MM.1S (cell line): ENCODE measurements around the gene VAPA.

Experiments
- DNase-seq: peaks from one replicate; pipeline ENCODE4 v3.0.0-alpha.2; 2015
- H2AFZ ChIP-seq: fragments of 300-600 bp; sonication (generic); 2 replicates; pipeline ENCODE4 v1.6.0; 2016; ENCODE audit warnings: antibody characterized with exemption, low read length
- H3F3A ChIP-seq: fragments of 300-600 bp; sonication (generic); 2 replicates; pipeline ENCODE4 v1.6.1; 2016; ENCODE audit warnings: mild to moderate bottlenecking, antibody characterized with exemption, low read length, moderate library complexity, mixed read lengths; ENCODE audit not compliant: insufficient read depth
- H3K27ac ChIP-seq: fragments of 300-600 bp; sonication (generic); 2 replicates; pipeline ENCODE4 v1.5.1; 2016; ENCODE audit warnings: mild to moderate bottlenecking, low read length
- H3K27me3 ChIP-seq: fragments of 300-600 bp; sonication (generic); replicated peaks from 2 replicates; pipeline ENCODE4 v1.6.0; 2016; ENCODE audit warnings: low read length; ENCODE audit not compliant: insufficient read depth
- H3K36me3 ChIP-seq: fragments of 300-600 bp; sonication (generic); replicated peaks from 2 replicates; pipeline ENCODE4 v1.6.1; 2016; ENCODE audit warnings: mild to moderate bottlenecking, low read length, mixed read lengths; ENCODE audit not compliant: insufficient read depth
- H3K4me1 ChIP-seq: fragments of 300-600 bp; sonication (generic); 2 replicates; pipeline ENCODE4 v1.6.1; 2016; ENCODE audit warnings: low read length, mixed read lengths
- H3K4me2 ChIP-seq: fragments of 300-600 bp; sonication (generic); 2 replicates; pipeline ENCODE4 v1.6.0; 2016; ENCODE audit warnings: low read depth, low read length
- H3K4me3 ChIP-seq: fragments of 300-600 bp; sonication (generic); 2 replicates; pipeline ENCODE4 v1.5.1; 2016; ENCODE audit warnings: low read length, mixed read lengths
- H3K79me2 ChIP-seq: fragments of 300-600 bp; sonication (generic); 2 replicates; pipeline ENCODE4 v1.6.1; 2016; ENCODE audit warnings: mixed run types, low read length, mixed read lengths
- H3K9ac ChIP-seq: fragments of 300-600 bp; sonication (generic); 2 replicates; pipeline ENCODE4 v1.6.1; 2016; ENCODE audit warnings: low read length, mixed read lengths
- H3K9me2 ChIP-seq: fragments of 300-600 bp; sonication (generic); replicated peaks from 2 replicates; pipeline ENCODE4 v1.6.1; 2016; ENCODE audit warnings: mild to moderate bottlenecking, low read length, mixed read lengths; ENCODE audit not compliant: insufficient read depth
- H3K9me3 ChIP-seq: fragments of 300-600 bp; sonication (generic); replicated peaks from 2 replicates; pipeline ENCODE4 v1.6.1; 2016; ENCODE audit warnings: mild to moderate bottlenecking, low read length, mixed read lengths; ENCODE audit not compliant: insufficient read depth
- H4K20me1 ChIP-seq: fragments of 300-600 bp; sonication (generic); 2 replicates; pipeline ENCODE4 v1.6.1; 2016; ENCODE audit warnings: mild to moderate bottlenecking, low read length, moderate library complexity, mixed read lengths; ENCODE audit not compliant: insufficient read depth
- EZH2 ChIP-seq: fragments of 300-600 bp; sonication (generic); optimal IDR thresholded peaks from 2 replicates; pipeline ENCODE3; 2017; ENCODE audit warnings: low read depth, mild to moderate bottlenecking, antibody characterized with exemption, low read length, mixed read lengths
- EZH2phosphoT487 ChIP-seq: fragments of 300-600 bp; sonication (generic); IDR thresholded peaks from 2 replicates; pipeline ENCODE4 v1.6.1; 2018; ENCODE audit warnings: antibody characterized with exemption, low read length
- TF ChIP-seq, protein P1 (sequence below): fragments of 300-600 bp; sonication (generic); IDR thresholded peaks from 2 replicates; pipeline ENCODE4 v1.5.1; 2016; ENCODE audit warnings: antibody characterized with exemption, low read length, mixed read lengths

Gene VAPA

DNA sequence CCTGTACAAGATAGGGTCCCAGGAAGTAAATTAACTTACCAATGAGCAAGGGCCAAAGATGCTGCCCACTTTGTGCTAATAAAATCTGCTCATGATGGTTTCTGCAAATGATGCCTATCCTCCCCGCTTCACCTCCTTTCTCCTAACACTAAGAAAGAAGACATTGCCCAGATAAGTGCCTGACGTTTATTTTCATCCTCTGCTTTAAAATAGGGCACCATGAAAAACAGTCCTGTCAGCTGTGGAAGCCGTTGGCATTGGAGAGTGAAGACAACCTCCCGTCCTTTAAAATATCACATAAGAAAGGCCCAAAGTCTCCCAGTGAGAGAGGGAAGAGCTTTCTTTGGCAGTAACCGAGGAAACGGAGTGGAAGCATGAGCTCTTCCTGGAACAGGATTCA lies 29.7 kb upstream of the VAPA start:
- H3K9me3 ChIP-seq, result no peaks in the 10 kb centered on the region
- H3K79me2 ChIP-seq, result no peaks in the 10 kb centered on the region
- H3K9ac ChIP-seq, result no peak overlapping the region
- H3K4me2 ChIP-seq, result no peak overlapping the region
- H2AFZ ChIP-seq, result no peak overlapping the region
- H3F3A ChIP-seq, result no peaks in the 10 kb centered on the region
- H3K36me3 ChIP-seq, result no peaks in the 10 kb centered on the region
- no peaks in the 10 kb centered on the region for H4K20me1 ChIP-seq
- no peaks in the 10 kb centered on the region for H3K9me2 ChIP-seq
- no peaks in the 10 kb centered on the region for H3K4me1 ChIP-seq
- no peak overlapping the region for H3K4me3 ChIP-seq
- no peak overlapping the region for H3K27ac ChIP-seq
- TF ChIP-seq, protein P1, sequence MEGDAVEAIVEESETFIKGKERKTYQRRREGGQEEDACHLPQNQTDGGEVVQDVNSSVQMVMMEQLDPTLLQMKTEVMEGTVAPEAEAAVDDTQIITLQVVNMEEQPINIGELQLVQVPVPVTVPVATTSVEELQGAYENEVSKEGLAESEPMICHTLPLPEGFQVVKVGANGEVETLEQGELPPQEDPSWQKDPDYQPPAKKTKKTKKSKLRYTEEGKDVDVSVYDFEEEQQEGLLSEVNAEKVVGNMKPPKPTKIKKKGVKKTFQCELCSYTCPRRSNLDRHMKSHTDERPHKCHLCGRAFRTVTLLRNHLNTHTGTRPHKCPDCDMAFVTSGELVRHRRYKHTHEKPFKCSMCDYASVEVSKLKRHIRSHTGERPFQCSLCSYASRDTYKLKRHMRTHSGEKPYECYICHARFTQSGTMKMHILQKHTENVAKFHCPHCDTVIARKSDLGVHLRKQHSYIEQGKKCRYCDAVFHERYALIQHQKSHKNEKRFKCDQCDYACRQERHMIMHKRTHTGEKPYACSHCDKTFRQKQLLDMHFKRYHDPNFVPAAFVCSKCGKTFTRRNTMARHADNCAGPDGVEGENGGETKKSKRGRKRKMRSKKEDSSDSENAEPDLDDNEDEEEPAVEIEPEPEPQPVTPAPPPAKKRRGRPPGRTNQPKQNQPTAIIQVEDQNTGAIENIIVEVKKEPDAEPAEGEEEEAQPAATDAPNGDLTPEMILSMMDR, result no peak
- TF ChIP-seq EZH2phosphoT487 (no peak), EZH2 (no peak)
- DNase-seq, result no peak
- H3K27me3 ChIP-seq, result no peaks in the 10 kb centered on the region

- H3K9me2 ChIP-seq, result no peaks in the 10 kb centered on the region
- H3K27ac ChIP-seq, result no peak overlapping the region
- no peaks in the 10 kb centered on the region for H3K79me2 ChIP-seq
- no peaks in the 10 kb centered on the region for H3K9me3 ChIP-seq
- no peak overlapping the region for H3K9ac ChIP-seq
- H2AFZ ChIP-seq, result no peak overlapping the region
- H3K36me3 ChIP-seq, result no peaks in the 10 kb centered on the region
- TF ChIP-seq EZH2 (no peak), EZH2phosphoT487 (no peak)
- TF ChIP-seq, protein P1, result no peak
- H3K4me3 ChIP-seq, result no peak overlapping the region
- DNase-seq, result no peak
- no peak overlapping the region for H3K4me2 ChIP-seq
- no peaks in the 10 kb centered on the region for H3K27me3 ChIP-seq
- H3K4me1 ChIP-seq, result no peaks in the 10 kb centered on the region
- H4K20me1 ChIP-seq, result no peaks in the 10 kb centered on the region
- no peaks in the 10 kb centered on the region for H3F3A ChIP-seq
These were observed 29.2 kb upstream of the VAPA start for GRCh38 chr18:9884532-9885140.

DNA sequence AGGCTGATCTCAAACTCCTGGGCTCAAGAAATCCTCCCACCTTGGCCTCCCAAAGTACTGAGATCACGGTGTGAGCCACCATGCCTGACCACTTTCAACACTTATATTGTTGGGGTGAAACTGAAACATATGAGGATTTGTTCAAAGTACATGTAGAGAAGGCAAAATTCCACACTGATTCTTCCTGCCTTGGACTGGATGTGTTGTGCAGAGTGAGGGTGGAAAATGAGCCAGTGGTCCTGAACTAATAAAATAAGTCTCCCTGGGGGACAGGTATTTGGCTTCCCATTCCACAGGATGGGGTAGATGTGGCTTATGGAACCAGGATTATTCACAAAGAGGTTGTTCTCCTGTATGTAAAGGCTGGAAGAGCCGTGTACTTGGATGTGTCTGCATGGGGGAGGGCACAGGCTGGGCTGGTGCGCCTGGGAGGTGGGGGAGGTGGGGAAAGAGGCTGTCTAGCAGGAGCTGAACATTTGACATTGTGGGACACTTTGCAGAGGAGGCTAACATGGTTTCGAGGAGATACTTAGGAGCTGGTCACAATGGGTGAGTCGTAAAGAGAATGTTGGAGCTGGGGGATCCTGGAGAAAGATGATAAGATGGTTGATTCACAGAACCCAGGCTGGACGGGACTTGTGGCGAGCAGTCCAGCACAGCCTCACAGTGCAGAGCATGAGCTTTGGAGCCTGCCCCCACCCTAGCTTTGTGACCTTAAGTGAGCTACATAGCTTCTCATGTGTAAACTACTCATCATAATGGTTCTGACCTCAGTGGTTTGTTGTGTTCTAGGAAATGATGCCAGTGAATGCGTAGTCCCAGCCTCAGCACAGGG lies 28.4 kb upstream of the VAPA start, which contains the start of gene TXNDC2:
Gene TXNDC2, plus strand, starts transcription at position 804 of the 835 bp plus-strand sequence. CDS start 708 bp downstream, outside the sequence.
- Histone ChIP-seq H3K79me2 (no peaks in the 10 kb centered on the region), H3K9me2 (no peaks in the 10 kb centered on the region), H3K36me3 (no peaks in the 10 kb centered on the region), H3K27ac (no peak within 1 kb of the TSS), H3K4me1 (no peaks in the 10 kb centered on the region), H3K27me3 (no peaks in the 10 kb centered on the region), H3K9me3 (no peaks in the 10 kb centered on the region), H3K4me2 (no peak within 1 kb of the TSS), H2AFZ (no peak within 1 kb of the TSS), H3K4me3 (no peak within 1 kb of the TSS), H3K9ac (no peak within 1 kb of the TSS), H3F3A (no peaks in the 10 kb centered on the region), H4K20me1 (no peaks in the 10 kb centered on the region)
- no peak for DNase-seq
- TF ChIP-seq EZH2 (no peak), EZH2phosphoT487 (no peak)
- TF ChIP-seq, protein P1, result no peak
